ENCODE measurements around the gene TNFSF11.
"Not testable (repeated sequence)": the region's sequence is repeated elsewhere in the genome, so short reads cannot be mapped to it uniquely, and the experiment has no call there.

TNFSF11 gene, protein sequence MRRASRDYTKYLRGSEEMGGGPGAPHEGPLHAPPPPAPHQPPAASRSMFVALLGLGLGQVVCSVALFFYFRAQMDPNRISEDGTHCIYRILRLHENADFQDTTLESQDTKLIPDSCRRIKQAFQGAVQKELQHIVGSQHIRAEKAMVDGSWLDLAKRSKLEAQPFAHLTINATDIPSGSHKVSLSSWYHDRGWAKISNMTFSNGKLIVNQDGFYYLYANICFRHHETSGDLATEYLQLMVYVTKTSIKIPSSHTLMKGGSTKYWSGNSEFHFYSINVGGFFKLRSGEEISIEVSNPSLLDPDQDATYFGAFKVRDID

GRCh38 chr13:42574011-42574410 lies at the start of gene TNFSF11:
Gene TNFSF11 (plus strand): TSS chr13:42574152. CDS start chr13:42574304, 152 bp downstream.
- no peak for DNase-seq (ENCODE audit: low spot score)

DNA sequence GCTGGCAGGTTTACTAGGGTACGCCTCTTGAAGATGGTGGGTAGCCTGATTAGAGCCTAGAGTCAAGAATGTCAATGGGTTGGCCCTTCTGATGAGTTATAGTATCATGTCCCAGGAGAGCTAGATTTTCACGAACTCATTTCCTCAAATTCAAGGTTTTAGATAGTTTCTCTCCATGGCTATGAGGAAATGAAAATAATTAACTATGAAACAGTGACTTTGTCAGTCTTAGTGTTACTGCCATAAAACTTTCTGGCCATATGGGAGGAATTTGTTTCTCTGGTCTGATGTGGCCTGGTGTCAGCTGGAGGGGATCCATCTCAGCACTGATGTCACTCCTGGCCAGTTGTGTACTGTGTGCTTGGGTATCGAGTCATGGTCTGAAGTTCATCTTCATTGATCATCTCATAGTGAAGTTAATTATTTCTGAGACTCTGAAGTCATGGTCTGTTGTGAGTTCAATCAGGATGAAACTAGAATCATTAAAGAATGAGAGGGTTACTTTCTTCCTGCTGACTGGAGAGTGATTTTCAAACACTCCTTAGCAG lies 49.4 kb upstream of the TNFSF11 start:
- no peak for DNase-seq (ENCODE audit: low spot score)

GRCh38 chr13:42525035-42525504 lies 48.9 kb upstream of the TNFSF11 start:
- no peak for DNase-seq (ENCODE audit: low spot score)

DNA sequence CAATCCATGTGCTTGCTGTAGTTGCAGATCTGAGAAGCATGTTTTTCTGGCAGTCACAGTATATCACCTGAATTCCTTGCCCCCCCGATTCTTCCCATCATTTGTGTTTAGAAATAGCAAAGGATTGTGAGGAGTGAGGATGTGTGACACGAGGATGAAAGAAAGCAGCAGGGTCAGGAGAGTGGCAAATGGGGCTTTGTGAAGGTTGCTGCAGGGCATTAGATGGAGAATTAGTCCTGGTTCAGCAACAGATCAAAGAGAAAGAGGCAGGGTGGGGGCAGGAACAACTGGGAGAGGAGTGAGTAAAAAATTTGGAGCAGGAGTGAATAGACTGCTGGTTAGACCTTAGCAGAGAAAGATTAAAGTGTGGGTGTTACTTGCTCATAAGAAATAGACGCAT lies 47.7 kb upstream of the TNFSF11 start:
- no peak for DNase-seq (ENCODE audit: low spot score)

- DNase-seq (ENCODE audit: low spot score): no peak
These were observed 47.1 kb upstream of the TNFSF11 start for GRCh38 chr13:42526804-42527203.

- no peak for DNase-seq (ENCODE audit: low spot score)
These were observed 41.2 kb upstream of the TNFSF11 start for GRCh38 chr13:42532561-42533335.

- no peak for DNase-seq (ENCODE audit: low spot score)
These were observed 40.7 kb upstream of the TNFSF11 start for GRCh38 chr13:42533336-42533591.

- no peak for DNase-seq (ENCODE audit: low spot score)
These were observed 39.2 kb upstream of the TNFSF11 start for GRCh38 chr13:42534785-42535184.

- no peak for DNase-seq (ENCODE audit: low spot score)
These were observed 35.0 kb upstream of the TNFSF11 start for GRCh38 chr13:42538996-42539395.

- no peak for DNase-seq (ENCODE audit: low spot score)
These were observed 34.3 kb upstream of the TNFSF11 start for GRCh38 chr13:42539670-42540069.

- no peak for DNase-seq (ENCODE audit: low spot score)
These were observed 30.6 kb upstream of the TNFSF11 start for GRCh38 chr13:42543215-42543797.

DNA sequence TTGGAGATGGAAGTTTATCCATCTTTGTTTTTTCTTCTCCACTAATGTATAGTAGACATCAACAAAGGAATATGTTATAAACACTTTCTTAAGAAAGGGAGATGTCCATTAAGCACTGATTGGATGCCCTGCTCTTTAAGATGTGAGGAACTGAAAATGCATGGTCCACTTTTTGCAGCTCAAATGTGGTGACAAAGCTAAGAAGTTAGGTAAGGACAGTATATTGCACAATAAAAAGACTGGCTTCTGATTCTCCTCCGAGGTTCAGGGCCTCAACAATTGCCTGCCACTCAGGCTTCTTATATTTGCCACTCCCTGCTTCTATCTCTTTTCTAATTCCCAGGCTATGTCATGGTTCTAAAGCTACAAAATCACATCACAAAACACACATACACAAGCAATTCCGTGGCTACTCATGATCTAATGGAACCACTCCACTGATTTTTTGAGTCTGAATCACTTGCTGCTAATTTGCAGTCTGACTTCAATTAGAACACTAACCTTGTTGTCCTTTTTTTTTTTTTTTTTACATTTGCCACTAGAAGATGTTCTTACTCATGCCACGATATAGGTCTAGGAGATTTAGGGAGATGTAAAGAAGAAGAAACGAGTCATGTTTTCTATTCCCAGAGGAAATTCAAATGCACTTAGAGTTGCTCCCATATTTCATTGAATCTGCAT lies 29.6 kb upstream of the TNFSF11 start:
- no peak for DNase-seq (ENCODE audit: low spot score)

GRCh38 chr13:42545842-42546241 lies 28.1 kb upstream of the TNFSF11 start:
- DNase-seq (ENCODE audit: low spot score): no peak

DNA sequence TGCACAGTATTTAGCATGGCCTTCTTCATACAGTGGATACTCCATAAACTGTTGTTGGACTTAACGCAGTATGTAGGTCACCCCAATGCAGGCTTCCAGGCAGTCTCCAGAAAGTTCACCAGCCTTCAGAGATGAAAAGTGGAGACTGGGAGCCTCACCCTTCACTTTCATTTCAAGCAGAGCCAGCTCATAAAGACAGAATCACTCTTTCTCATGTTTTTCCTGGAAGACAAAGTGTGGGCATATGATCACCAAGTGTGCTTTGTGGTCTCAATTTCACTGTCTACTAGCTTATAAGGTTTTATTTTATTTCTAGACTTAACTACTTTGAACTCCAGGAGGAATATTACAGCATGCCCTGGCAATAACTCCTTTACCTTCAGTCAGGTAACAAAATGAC lies 26.3 kb upstream of the TNFSF11 start:
- DNase-seq (ENCODE audit: low spot score): no peak

DNA sequence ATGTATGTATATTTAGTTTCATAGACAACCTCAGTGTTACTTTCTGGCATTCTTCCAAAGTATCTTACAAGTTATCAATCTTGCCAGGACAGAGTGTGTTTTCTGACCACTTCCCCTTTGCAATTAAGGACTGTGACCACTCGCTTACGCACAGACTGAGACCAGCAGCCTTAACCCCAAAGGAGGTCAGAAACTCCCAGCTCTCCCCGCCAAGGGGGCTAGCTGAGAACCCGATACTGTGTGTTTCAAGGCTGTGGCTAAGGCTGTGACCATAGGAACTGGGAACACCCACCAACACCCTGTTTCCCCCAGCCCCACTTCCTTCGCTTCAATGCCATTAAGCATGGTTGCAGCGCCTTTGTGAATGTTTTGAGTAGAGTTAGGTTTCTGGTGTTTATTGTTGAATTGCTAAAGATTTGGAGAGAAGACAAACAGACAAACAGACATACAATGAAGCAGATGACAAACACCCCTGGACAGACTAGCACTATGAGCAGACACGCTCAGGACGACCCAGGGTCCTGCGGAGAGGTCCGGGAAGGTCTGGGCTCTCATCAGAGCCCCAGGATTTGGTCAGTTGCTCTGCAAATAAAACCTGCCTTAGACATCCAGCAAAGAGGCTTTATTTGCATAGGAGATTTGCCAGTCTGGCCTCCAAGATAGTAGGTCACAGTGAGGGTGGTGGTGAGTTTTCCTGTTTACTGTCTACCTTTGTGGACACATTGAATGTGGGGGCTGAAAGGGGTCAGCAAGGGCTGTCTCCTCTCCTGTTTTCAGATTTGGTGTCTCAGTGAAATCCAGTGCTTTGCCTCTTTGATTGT lies 25.0 kb upstream of the TNFSF11 start:
- DNase-seq (ENCODE audit: low spot score): no peak

DNA sequence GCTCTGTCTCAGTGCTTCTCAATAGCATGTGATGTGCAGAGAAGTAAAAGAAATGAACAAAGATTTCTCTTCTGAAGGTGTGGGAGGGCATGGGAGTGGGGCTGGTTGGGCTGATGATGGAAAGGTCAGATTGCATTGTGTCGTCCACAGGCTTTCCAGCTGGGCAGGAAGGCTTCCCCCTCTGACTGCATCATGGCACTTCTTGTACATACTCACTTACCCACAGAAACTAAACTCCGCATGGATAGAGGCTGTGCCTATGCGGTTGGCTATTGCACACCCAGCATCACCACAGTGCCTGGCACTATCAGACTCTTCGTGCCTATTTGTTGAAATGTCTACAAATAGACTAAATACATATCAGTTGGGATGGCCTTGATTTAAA lies 24.4 kb upstream of the TNFSF11 start:
- DNase-seq (ENCODE audit: low spot score): no peak

- no peak for DNase-seq (ENCODE audit: low spot score)
These were observed 22.3 kb upstream of the TNFSF11 start for GRCh38 chr13:42551611-42552010.

GRCh38 chr13:42553098-42554046 lies 20.6 kb upstream of the TNFSF11 start:
- DNase-seq (ENCODE audit: low spot score): peak; percentile 48

DNA sequence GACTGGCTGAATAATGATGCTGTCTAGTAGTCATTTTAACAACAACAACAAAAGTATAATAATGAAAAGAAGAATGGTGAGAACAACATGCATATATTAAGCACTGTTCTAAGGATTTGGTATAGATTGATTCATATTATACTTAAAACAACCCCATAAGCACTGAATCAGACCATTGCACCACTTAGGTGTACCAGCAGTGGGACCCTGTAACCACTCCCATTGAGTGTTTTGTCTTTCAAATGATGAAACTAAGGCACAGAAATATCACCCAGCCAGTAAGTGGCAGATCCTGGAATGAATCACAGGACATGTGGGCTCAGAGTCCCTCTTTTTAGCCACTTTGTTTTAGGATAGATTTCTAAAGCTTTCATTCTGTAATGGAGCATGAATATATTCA lies 14.9 kb upstream of the TNFSF11 start:
- DNase-seq (ENCODE audit: low spot score): no peak

GRCh38 chr13:42559573-42560218 lies 14.3 kb upstream of the TNFSF11 start:
- not testable (repeated sequence) for DNase-seq (ENCODE audit: low spot score)

Measured in AG08396 (cell line).